Activated naive CD4-positive, alpha-beta T cell treated with anti-CD3 and anti-CD28 coated beads, Interleukin-2, amount 50 U/mL, for 16 hours (primary cell): ENCODE results near the gene LRRC55.

ENCODE experiments used
- DNase-seq: peaks from one replicate; pipeline ENCODE4 v3.0.0-alpha.2; 2020

LRRC55 gene

GRCh38 chr11:57181678-57182305 is at the start of gene LRRC55:
TSS of gene LRRC55 (plus strand) at chr11:57181953. CDS start at chr11:57182023, 70 bp downstream.
- DNase-seq = no peak

- no peak for DNase-seq
Measured at GRCh38 chr11:57133366-57134038, 48.3 kb upstream of the LRRC55 start.

GRCh38 chr11:57134284-57134683 is 47.5 kb upstream of the LRRC55 start:
- DNase-seq = no peak

- no peak for DNase-seq
Measured at GRCh38 chr11:57135020-57135751, 46.6 kb upstream of the LRRC55 start.

- no peak for DNase-seq
Measured at GRCh38 chr11:57140568-57140967, 41.2 kb upstream of the LRRC55 start.

GRCh38 chr11:57143459-57143858 is 38.3 kb upstream of the LRRC55 start:
- DNase-seq = no peak

GRCh38 chr11:57144075-57144474 is 37.7 kb upstream of the LRRC55 start:
- DNase-seq = no peak

GRCh38 chr11:57144531-57145320 is 37.0 kb upstream of the LRRC55 start:
- no peak for DNase-seq

GRCh38 chr11:57146301-57146700 is 35.5 kb upstream of the LRRC55 start:
- DNase-seq = no peak

- no peak for DNase-seq
Measured at GRCh38 chr11:57148621-57149020, 33.1 kb upstream of the LRRC55 start.

- DNase-seq = no peak
Measured at GRCh38 chr11:57150454-57150917, 31.3 kb upstream of the LRRC55 start.

- no peak for DNase-seq
Measured at GRCh38 chr11:57152134-57152533, 29.6 kb upstream of the LRRC55 start.

- DNase-seq = no peak
Measured at GRCh38 chr11:57153448-57153847, 28.3 kb upstream of the LRRC55 start.

- no peak for DNase-seq
Measured at GRCh38 chr11:57154739-57155138, 27.0 kb upstream of the LRRC55 start.

GRCh38 chr11:57155400-57155799 is 26.4 kb upstream of the LRRC55 start:
- DNase-seq = no peak

- no peak for DNase-seq
Measured at GRCh38 chr11:57155838-57156607, 25.7 kb upstream of the LRRC55 start.

- DNase-seq = no peak
Measured at GRCh38 chr11:57156928-57157327, 24.8 kb upstream of the LRRC55 start.

GRCh38 chr11:57157624-57158023 is 24.1 kb upstream of the LRRC55 start:
- DNase-seq = no peak

GRCh38 chr11:57158180-57158579 is 23.6 kb upstream of the LRRC55 start:
- DNase-seq = no peak

- no peak for DNase-seq
Measured at GRCh38 chr11:57158599-57158998, 23.2 kb upstream of the LRRC55 start.

GRCh38 chr11:57160665-57161064 is 21.1 kb upstream of the LRRC55 start:
- DNase-seq = no peak

- no peak for DNase-seq
Measured at GRCh38 chr11:57161351-57161750, 20.4 kb upstream of the LRRC55 start.
